ENCODE measurements around the gene USP49. TPM values are rescaled to one million over a fixed set of nuclear protein-coding genes. Genes with fewer than 3 reads are reported as not detected.

The USP49 gene
- total RNA-seq, 2 donors from 2014 or later: 1.7 to 19.5 TPM

DNA sequence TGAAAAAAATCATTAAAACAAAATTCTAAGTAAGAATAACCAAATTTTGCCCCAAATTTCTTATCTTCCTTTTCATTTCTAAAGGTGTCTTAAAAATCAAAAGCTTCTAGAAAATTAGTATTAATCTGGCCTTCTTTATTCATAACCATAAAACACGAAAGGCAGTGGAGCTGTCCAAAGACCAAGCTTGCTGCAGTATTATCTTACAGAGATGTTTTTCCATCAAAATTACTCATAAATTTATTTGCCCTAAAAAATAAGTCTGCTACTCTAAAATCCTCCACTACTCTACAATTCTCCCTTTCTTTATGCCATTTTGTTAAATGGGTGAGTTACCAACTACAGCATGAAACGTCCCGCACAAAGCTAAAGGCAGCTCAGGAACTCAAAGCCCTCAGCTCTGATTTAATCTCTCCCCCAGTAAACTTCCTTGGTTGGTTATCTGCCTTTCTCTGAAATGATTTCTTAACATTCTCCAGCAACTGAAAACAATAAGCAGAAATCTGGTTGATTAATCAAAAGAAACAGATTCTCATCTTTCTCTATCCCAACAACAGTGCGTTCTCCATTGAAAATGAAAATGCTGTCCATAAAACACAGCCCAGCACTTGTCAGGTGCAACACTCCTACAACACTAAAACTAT is 2.1 kb downstream of the USP49 start:
- no peaks in the 10 kb centered on the region for H3K9me3 ChIP-seq
- intact Hi-C loops (cut with DNase I): no loop called here
- WGBS: 50% methylated on average over 4 of the region's 4 CpGs
- TF ChIP-seq POLR2A (IDR thresholded peaks at IDR 0.05): no peak
- no peak for TF ChIP-seq POLR2AphosphoS5 (IDR thresholded peaks at IDR 0.05)
- TF ChIP-seq, protein P1, sequence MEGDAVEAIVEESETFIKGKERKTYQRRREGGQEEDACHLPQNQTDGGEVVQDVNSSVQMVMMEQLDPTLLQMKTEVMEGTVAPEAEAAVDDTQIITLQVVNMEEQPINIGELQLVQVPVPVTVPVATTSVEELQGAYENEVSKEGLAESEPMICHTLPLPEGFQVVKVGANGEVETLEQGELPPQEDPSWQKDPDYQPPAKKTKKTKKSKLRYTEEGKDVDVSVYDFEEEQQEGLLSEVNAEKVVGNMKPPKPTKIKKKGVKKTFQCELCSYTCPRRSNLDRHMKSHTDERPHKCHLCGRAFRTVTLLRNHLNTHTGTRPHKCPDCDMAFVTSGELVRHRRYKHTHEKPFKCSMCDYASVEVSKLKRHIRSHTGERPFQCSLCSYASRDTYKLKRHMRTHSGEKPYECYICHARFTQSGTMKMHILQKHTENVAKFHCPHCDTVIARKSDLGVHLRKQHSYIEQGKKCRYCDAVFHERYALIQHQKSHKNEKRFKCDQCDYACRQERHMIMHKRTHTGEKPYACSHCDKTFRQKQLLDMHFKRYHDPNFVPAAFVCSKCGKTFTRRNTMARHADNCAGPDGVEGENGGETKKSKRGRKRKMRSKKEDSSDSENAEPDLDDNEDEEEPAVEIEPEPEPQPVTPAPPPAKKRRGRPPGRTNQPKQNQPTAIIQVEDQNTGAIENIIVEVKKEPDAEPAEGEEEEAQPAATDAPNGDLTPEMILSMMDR (IDR thresholded peaks at IDR 0.05): no peak
- no peak overlapping the region for H3K27ac ChIP-seq
- no peak for DNase-seq (ENCODE audit: low spot score)
- H3K27me3 ChIP-seq (replicated peaks; ENCODE audit: insufficient read depth): no peaks in the 10 kb centered on the region
- peaks cover 11% of the 10 kb centered on the region for H3K4me1 ChIP-seq (replicated peaks)
- no peak overlapping the region for H3K4me3 ChIP-seq
- no peaks in the 10 kb centered on the region for H3K36me3 ChIP-seq

- 60% methylated on average over 4 of the region's 4 CpGs for WGBS
- no peaks in the 10 kb centered on the region for H3K27me3 ChIP-seq (replicated peaks; ENCODE audit: insufficient read depth)
- no peak overlapping the region for H3K27ac ChIP-seq
- intact Hi-C loops (cut with DNase I): no loop called here
- H3K4me3 ChIP-seq: no peak overlapping the region
- DNase-seq (ENCODE audit: low spot score): no peak
- TF ChIP-seq POLR2A (IDR thresholded peaks at IDR 0.05): no peak
- TF ChIP-seq POLR2AphosphoS5 (IDR thresholded peaks at IDR 0.05): no peak
- TF ChIP-seq, protein P1 (IDR thresholded peaks at IDR 0.05): no peak
- H3K9me3 ChIP-seq: no peaks in the 10 kb centered on the region
- no peaks in the 10 kb centered on the region for H3K36me3 ChIP-seq
- no peaks in the 10 kb centered on the region for H3K4me1 ChIP-seq (replicated peaks)
These were observed 7.8 kb downstream of the USP49 start for GRCh38 chr6:41887331-41887751.

- Histone ChIP-seq H3K27me3 (replicated peaks; ENCODE audit: insufficient read depth) (no peaks in the 10 kb centered on the region), H3K4me1 (replicated peaks) (no peaks in the 10 kb centered on the region), H3K27ac (no peak overlapping the region), H3K36me3 (no peaks in the 10 kb centered on the region), H3K4me3 (no peak overlapping the region), H3K9me3 (no peaks in the 10 kb centered on the region)
- no peak for DNase-seq (ENCODE audit: low spot score)
- intact Hi-C loops (cut with DNase I): no loop called here
- 100% methylated on average over 1 of the region's 1 CpG for WGBS
- TF ChIP-seq, protein P1 (IDR thresholded peaks at IDR 0.05): no peak
- TF ChIP-seq POLR2AphosphoS5 (IDR thresholded peaks at IDR 0.05) (no peak), POLR2A (IDR thresholded peaks at IDR 0.05) (no peak)
These were observed 9.2 kb downstream of the USP49 start for GRCh38 chr6:41885930-41886329.

DNA sequence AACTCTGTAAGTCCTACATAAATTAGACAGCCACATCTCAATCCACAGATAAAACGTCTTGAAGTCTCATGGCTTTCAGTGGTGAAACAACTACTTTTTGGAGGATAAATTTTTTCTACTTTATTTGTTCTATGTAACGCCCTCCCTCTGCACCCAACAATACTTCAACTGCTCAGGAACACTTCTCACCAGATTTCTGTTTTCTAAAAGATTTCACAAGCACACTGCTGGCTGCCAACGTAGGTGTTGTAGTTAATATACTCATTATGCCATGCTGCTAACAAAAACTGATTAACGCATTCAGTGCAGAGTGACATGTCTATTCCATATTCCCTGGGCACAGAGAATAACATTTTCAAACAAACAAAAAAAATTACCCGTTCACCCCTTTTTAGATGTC is 10.2 kb downstream of the USP49 start:
- H3K4me3 ChIP-seq: no peak overlapping the region
- H3K27me3 ChIP-seq (replicated peaks; ENCODE audit: insufficient read depth): no peaks in the 10 kb centered on the region
- no peaks in the 10 kb centered on the region for H3K4me1 ChIP-seq (replicated peaks)
- no peak overlapping the region for H3K27ac ChIP-seq
- no peaks in the 10 kb centered on the region for H3K36me3 ChIP-seq
- no peak for DNase-seq (ENCODE audit: low spot score)
- TF ChIP-seq, protein P1 (IDR thresholded peaks at IDR 0.05): no peak
- TF ChIP-seq POLR2A (IDR thresholded peaks at IDR 0.05): no peak
- TF ChIP-seq POLR2AphosphoS5 (IDR thresholded peaks at IDR 0.05): no peak
- intact Hi-C loops (cut with DNase I): no loop called here
- WGBS: 79% methylated on average over 5 of the region's 5 CpGs
- H3K9me3 ChIP-seq: no peaks in the 10 kb centered on the region

DNA sequence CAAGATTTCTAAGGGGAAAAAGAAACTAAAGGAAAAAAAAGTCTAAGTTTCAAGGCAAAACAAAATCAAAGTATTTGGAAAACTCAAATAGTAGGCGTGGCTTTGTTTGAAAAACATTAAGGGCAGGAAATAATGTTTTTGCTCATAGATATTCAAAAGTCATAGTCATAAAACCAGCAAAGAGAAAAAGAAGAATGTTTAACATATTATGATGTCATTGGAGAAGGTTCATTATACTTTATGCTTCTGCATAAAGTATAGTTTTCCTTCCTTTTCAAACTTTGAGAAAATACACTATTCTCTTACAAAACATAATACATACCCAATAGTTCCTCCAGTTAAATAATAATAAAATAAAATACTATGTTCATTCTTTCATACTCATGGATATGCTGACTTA is 13.7 kb downstream of the USP49 start:
- 84% methylated on average over 1 of the region's 1 CpG for WGBS
- intact Hi-C loops (cut with DNase I): no loop called here
- no peak for DNase-seq (ENCODE audit: low spot score)

More for the DNA sequence above, 13.7 kb downstream of the USP49 start:
- Histone ChIP-seq H3K36me3 (no peaks in the 10 kb centered on the region), H3K27ac (no peak overlapping the region), H3K27me3 (replicated peaks; ENCODE audit: insufficient read depth) (no peaks in the 10 kb centered on the region), H3K4me3 (no peak overlapping the region), H3K9me3 (no peaks in the 10 kb centered on the region), H3K4me1 (replicated peaks) (no peaks in the 10 kb centered on the region)
- TF ChIP-seq, protein P1 (IDR thresholded peaks at IDR 0.05): no peak
- TF ChIP-seq POLR2AphosphoS5 (IDR thresholded peaks at IDR 0.05): no peak
- TF ChIP-seq POLR2A (IDR thresholded peaks at IDR 0.05): no peak
